Smooth muscle cell (in vitro differentiated cells): ENCODE results near the gene DUSP3. TPM values are rescaled to one million over a fixed set of nuclear protein-coding genes. Genes with fewer than 3 reads are reported as not detected.
A peak's percentile ranks its signal among the peaks of the same experiment; 100 is the strongest.

Experiments
- DNase-seq: peaks from one replicate; lab custom pipeline; 2025; ENCODE audit not compliant: unreplicated experiment; lab: John Stamatoyannopoulos, UW
- H2AFZ ChIP-seq: fragments of 200-600 bp; sonication (generic); 2 replicates; pipeline ENCODE4 v1.6.0; 2016; ENCODE audit warnings: antibody characterized with exemption, low read depth, mild to moderate bottlenecking
- H3F3A ChIP-seq: fragments of 200-600 bp; sonication (generic); 2 replicates; pipeline ENCODE4 v1.6.0; 2017; ENCODE audit warnings: antibody characterized with exemption, low read depth
- H3K27ac ChIP-seq: fragments of 200-600 bp; sonication (generic); 2 replicates; pipeline ENCODE4 v1.5.1; 2016; ENCODE audit warnings: low read depth, mild to moderate bottlenecking
- H3K27me3 ChIP-seq: fragments of 200-600 bp; sonication (generic); 2 replicates; pipeline ENCODE4 v1.6.1; 2016; ENCODE audit warnings: low read depth, mild to moderate bottlenecking
- H3K36me3 ChIP-seq: fragments of 200-600 bp; sonication (generic); 2 replicates; pipeline ENCODE4 v1.5.1; 2016; ENCODE audit warnings: low read depth
- H3K4me1 ChIP-seq: fragments of 200-600 bp; sonication (generic); 2 replicates; pipeline ENCODE4 v1.5.1; 2016; ENCODE audit warnings: low read depth
- H3K4me2 ChIP-seq: fragments of 200-600 bp; sonication (generic); 2 replicates; pipeline ENCODE4 v1.6.0; 2016; ENCODE audit warnings: mild to moderate bottlenecking
- H3K4me3 ChIP-seq: fragments of 200-600 bp; sonication (generic); 2 replicates; pipeline ENCODE4 v1.5.1; 2016; ENCODE audit warnings: mild to moderate bottlenecking
- H3K79me2 ChIP-seq: fragments of 200-600 bp; sonication (generic); 2 replicates; pipeline ENCODE4 v1.6.0; 2016; ENCODE audit warnings: low read depth, mild to moderate bottlenecking
- H3K9ac ChIP-seq: fragments of 200-600 bp; sonication (generic); 2 replicates; pipeline ENCODE4 v1.6.0; 2016; ENCODE audit warnings: low read depth
- H3K9me3 ChIP-seq: fragments of 200-600 bp; sonication (generic); replicated peaks from 2 replicates; pipeline ENCODE4 v1.5.1; 2016; ENCODE audit warnings: low read depth
- H4K20me1 ChIP-seq: fragments of 200-600 bp; sonication (generic); 2 replicates; pipeline ENCODE4 v1.6.0; 2016; ENCODE audit warnings: low read depth
- WGBS: methylation state at CpG from one replicate; pipeline ENCODE4 v1.1.7; 2016; ENCODE audit warnings: low lambda C conversion rate; 5-methylcytosine and 5-hydroxymethylcytosine counted together
- polyA plus RNA-seq: library from polyadenylated mRNA; unstranded; fragments of >200 nt; fragmentation: Nextera tagmentation; extraction: Ambion mirVana; gene quantifications from 2 replicates; pipeline ENCODE4 v1.2.1, GENCODE V29; 2016
- total RNA-seq: library from RNA; depleted of rRNA; stranded (reverse); fragments of >200 nt; gene quantifications from 2 replicates; pipeline ENCODE4 v1.2.3, GENCODE V29; 2014
- TF ChIP-seq, protein P1 (sequence below): fragments of 200-600 bp; sonication (generic); IDR thresholded peaks from 2 replicates; pipeline ENCODE4 v1.5.1; 2017; ENCODE audit warnings: borderline replicate concordance, mild to moderate bottlenecking, antibody characterized with exemption; ENCODE audit not compliant: insufficient read depth, poor library complexity, severe bottlenecking

Gene DUSP3
- total and polyA plus RNA-seq, 2 experiments from 2014 or later = 25.6 to 34.4 TPM

DNA sequence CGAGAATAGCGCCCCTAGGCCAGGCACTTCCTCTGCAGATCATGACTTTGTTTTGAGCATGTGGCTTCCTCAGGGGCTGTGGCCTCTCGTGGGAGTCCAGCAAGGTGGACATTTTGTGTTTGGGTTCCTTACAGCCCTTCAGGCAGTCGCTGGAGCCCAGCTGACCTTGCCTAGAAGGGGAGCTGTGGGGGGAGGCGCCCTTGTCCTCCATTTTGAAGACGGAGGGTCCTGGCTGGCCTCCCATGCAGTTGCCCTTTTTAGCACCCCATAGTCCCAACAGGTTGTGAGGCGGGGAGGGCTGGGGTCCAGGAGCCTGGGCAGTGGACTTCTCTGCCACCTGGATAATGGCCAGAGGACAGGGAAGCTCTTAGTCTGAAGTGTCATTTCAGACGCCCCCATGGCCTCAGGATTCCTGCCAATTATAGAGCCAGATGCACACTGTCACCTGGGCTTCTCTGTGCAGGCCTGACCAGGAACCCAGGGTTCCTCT is 21.6 kb downstream of the DUSP3 start:
- no peaks in the 10 kb centered on the region for H3K36me3 ChIP-seq
- no peaks in the 10 kb centered on the region for H3K9me3 ChIP-seq
- no peak overlapping the region for H3K4me3 ChIP-seq
- 90% methylated on average over 8 of the region's 8 CpGs for WGBS
- no peak overlapping the region for H2AFZ ChIP-seq
- H3K79me2 ChIP-seq = no peaks in the 10 kb centered on the region
- no peak overlapping the region for H3K9ac ChIP-seq
- no peaks in the 10 kb centered on the region for H3K4me1 ChIP-seq
- peaks cover 34% of the 10 kb centered on the region for H3K27me3 ChIP-seq
- no peaks in the 10 kb centered on the region for H4K20me1 ChIP-seq
- no peak overlapping the region for H3K27ac ChIP-seq
- H3K4me2 ChIP-seq = no peak overlapping the region
- no peaks in the 10 kb centered on the region for H3F3A ChIP-seq
- no peak for DNase-seq
- TF ChIP-seq, protein P1, sequence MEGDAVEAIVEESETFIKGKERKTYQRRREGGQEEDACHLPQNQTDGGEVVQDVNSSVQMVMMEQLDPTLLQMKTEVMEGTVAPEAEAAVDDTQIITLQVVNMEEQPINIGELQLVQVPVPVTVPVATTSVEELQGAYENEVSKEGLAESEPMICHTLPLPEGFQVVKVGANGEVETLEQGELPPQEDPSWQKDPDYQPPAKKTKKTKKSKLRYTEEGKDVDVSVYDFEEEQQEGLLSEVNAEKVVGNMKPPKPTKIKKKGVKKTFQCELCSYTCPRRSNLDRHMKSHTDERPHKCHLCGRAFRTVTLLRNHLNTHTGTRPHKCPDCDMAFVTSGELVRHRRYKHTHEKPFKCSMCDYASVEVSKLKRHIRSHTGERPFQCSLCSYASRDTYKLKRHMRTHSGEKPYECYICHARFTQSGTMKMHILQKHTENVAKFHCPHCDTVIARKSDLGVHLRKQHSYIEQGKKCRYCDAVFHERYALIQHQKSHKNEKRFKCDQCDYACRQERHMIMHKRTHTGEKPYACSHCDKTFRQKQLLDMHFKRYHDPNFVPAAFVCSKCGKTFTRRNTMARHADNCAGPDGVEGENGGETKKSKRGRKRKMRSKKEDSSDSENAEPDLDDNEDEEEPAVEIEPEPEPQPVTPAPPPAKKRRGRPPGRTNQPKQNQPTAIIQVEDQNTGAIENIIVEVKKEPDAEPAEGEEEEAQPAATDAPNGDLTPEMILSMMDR = no peak

DNA sequence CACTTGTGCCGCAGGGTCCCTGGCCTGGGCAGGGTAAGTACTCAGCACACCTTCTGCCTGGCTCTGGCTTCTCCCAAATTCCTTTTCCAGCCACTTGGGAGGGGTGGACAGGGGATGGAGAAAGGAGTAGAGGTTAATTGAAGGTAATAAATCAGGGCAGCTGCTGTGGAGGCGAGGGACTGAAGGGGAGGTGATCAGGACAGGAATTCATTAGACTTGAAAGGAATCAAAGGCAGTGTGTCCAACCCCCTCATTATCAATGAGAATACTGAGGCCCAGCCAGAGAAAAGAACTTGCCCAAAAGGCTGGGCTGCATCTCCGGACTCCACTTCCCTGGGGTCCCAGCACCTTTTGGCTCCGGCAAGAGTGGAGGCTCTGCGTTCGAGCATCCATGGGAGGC is 22.6 kb downstream of the DUSP3 start:
- no peaks in the 10 kb centered on the region for H4K20me1 ChIP-seq
- TF ChIP-seq, protein P1 = no peak

DNA sequence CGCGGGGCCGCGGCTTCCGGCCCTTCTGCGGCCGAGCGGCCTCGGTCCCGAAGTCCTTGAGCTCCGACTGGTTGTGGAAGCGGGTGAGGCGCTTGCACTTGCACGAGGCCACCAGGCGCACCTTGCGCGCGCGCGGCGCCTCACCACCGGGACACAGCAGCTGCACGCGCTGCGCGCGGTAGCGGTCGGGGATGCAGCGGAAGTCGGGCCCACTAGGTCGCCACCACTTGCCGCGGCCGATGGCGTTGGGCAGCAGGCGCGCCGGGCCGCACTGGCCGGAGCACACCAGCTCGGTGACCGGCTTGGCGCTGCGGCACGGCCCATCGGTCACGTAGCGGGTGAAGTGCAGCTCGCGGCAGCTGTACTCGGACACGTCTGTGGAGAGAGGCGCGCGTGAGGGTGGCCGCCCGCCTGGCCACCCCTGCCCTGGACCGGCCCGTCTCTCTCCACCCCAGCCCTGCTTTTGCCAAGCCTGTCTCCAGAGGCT is 23.3 kb downstream of the DUSP3 start:
- Histone ChIP-seq H3K9ac (no peak overlapping the region), H3K9me3 (no peaks in the 10 kb centered on the region), H3K4me1 (no peaks in the 10 kb centered on the region), H2AFZ (no peak overlapping the region), H3K4me3 (peak overlapping the region; percentile 34), H4K20me1 (no peaks in the 10 kb centered on the region), H3K79me2 (no peaks in the 10 kb centered on the region), H3K27ac (no peak overlapping the region), H3K27me3 (peaks cover 34% of the 10 kb centered on the region), H3K36me3 (no peaks in the 10 kb centered on the region), H3F3A (no peaks in the 10 kb centered on the region), H3K4me2 (peak overlapping the region; percentile 84)
- no peak for DNase-seq
- TF ChIP-seq, protein P1 = no peak
- WGBS = 21% methylated on average over 60 of the region's 60 CpGs

More for the DNA sequence above, 22.6 kb downstream of the DUSP3 start:
- H3F3A ChIP-seq = no peaks in the 10 kb centered on the region
- H3K27ac ChIP-seq = no peak overlapping the region
- H3K79me2 ChIP-seq = no peaks in the 10 kb centered on the region
- H3K9ac ChIP-seq = no peak overlapping the region
- 87% methylated on average over 6 of the region's 6 CpGs for WGBS
- no peak for DNase-seq
- H3K36me3 ChIP-seq = no peaks in the 10 kb centered on the region
- H3K27me3 ChIP-seq = peaks cover 34% of the 10 kb centered on the region
- H3K4me2 ChIP-seq = no peak overlapping the region
- H3K9me3 ChIP-seq = no peaks in the 10 kb centered on the region
- no peak overlapping the region for H3K4me3 ChIP-seq
- H3K4me1 ChIP-seq = no peaks in the 10 kb centered on the region
- no peak overlapping the region for H2AFZ ChIP-seq

DNA sequence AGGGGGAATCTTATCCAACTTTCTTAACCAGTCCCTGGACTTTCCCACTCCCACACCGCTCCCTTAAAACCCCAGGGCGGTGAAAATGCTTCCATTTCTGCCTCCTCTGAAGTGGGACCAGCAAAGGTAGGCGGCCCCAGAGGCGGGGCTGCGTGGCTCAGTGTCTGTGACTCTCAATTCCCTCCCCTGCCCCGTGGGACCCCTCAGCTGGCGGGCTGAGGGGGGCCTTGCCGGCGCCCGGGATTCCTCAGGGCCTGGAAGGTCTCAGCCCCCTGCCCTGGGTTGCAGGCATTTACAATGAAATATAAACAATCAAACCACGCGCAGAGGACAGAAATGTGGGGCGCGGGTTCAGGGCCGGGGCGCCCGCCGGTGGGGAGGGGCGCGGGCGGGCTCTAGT is 23.8 kb downstream of the DUSP3 start:
- H3K9ac ChIP-seq = no peak overlapping the region
- H3F3A ChIP-seq = no peaks in the 10 kb centered on the region
- H3K27me3 ChIP-seq = peaks cover 34% of the 10 kb centered on the region
- no peaks in the 10 kb centered on the region for H3K79me2 ChIP-seq
- no peaks in the 10 kb centered on the region for H3K4me1 ChIP-seq
- TF ChIP-seq, protein P1 = no peak
- H3K9me3 ChIP-seq = no peaks in the 10 kb centered on the region
- peak overlapping the region; percentile 34 for H3K4me3 ChIP-seq
- 68% methylated on average over 10 of the region's 21 CpGs for WGBS
- no peak for DNase-seq
- no peak overlapping the region for H2AFZ ChIP-seq
- H3K4me2 ChIP-seq = peak overlapping the region; percentile 84
- no peak overlapping the region for H3K27ac ChIP-seq
- H3K36me3 ChIP-seq = no peaks in the 10 kb centered on the region
- H4K20me1 ChIP-seq = no peaks in the 10 kb centered on the region
